GM19324 (cell line): ENCODE results near the gene BUD31.

Experiments used
- ATAC-seq: cut with Tn5 transposase; IDR thresholded peaks from one replicate; pipeline ENCODE4 v1.9.1; 2021; ENCODE audit warnings: mild to moderate bottlenecking, moderate library complexity; ENCODE audit not compliant: unreplicated experiment, low FRiP score

The BUD31 gene

DNA sequence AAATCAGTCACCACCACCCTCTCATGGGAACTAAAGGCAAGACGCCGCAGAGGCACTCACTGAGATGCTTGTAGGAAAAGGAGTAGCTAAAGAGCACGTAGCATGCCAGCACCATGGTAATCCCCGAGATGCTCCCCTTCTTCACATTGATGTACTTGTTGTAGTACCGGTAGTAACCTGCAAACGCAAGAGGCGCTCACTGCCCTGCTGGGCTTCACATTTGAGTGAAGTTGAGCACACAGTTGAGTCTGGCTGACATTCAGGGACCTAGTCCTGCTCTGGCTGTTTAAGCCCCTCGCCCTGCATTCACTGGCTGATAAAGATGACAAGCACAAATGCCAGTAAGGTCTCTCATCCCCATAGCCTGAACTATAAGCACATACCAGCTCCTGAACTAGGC is 50.3 kb downstream of the BUD31 start:
- no peak for ATAC-seq

- ATAC-seq = no peak
Observed at GRCh38 chr7:99460651-99461050, 51.9 kb downstream of the BUD31 start.

DNA sequence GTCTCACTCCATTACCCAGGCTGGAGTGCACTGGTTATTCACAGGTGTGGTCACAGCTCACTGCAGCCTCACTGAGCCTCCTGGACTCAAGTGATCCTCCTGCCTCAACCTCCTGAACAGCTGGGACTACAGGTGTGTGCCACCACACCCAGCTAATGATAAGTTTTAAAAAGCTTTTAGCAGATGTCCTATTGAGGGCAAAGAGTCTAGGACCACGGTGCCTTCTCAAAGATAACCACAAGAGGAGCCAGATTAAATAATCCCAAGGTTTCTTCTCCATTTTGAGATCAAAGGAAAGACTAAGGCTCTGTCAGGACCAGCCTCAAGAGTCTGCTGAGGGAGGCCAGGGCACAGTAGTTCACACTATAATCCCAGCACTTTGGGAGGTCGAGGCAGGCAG is 52.5 kb downstream of the BUD31 start:
- ATAC-seq = no peak

- ATAC-seq = no peak
Observed at GRCh38 chr7:99465421-99465768, 56.6 kb downstream of the BUD31 start.

DNA sequence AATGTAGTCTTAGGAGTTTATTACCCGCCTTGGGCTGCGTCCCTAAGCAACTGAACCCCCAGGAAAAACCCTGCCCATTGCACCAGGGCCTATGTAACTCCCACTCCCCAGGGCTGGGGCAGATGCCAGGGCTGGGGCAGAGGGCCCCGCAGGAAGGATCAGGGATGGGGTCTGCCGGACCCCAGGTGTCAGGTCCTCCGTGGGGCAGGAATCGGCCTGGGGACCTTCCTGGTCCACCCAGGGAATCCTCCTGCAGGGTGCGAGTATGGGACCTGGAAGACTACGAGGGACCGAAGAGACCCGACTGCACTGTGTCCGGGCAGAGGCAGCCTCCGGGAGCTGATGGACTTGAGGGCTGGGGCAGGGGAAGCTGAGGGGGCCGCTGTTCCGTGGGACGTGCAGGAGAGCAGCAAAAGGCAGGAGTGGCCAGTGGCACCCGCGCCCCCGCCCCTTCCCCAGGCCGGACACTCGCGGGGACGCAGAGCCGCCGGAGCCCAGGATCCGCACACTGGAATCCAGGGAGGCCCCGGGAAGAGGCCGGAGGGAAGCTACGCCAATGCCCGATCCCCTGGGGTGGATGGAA is 59.7 kb downstream of the BUD31 start:
- no peak for ATAC-seq
